Chondrocyte (in vitro differentiated cells): ENCODE measurements around the gene KCNQ1OT1. TPM values are rescaled to one million over a fixed set of nuclear protein-coding genes. Genes with fewer than 3 reads are reported as not detected.
A peak's percentile ranks its signal among the peaks of the same experiment; 100 is the strongest.

Experiments used
- DNase-seq: peaks from one replicate; pipeline ENCODE4 v3.0.0; 2021; ENCODE audit warnings: mixed read lengths, low spot score
- H3K27ac Mint-ChIP-seq: one replicate; pipeline ENCODE4 v1.8.0; 2021; ENCODE audit warnings: mild to moderate bottlenecking, moderate library complexity, mixed read lengths; ENCODE audit not compliant: unreplicated experiment
- H3K27me3 Mint-ChIP-seq: 2 replicates; pipeline ENCODE4 v1.8.0; 2021; ENCODE audit warnings: low read depth, mixed read lengths
- H3K36me3 Mint-ChIP-seq: 2 replicates; pipeline ENCODE4 v1.8.0; 2021; ENCODE audit warnings: low read depth, mixed read lengths
- H3K4me1 Mint-ChIP-seq: 2 replicates; pipeline ENCODE4 v1.8.0; 2021; ENCODE audit warnings: low read depth, mild to moderate bottlenecking, mixed read lengths
- H3K4me3 Mint-ChIP-seq: one replicate; pipeline ENCODE4 v1.8.0; 2021; ENCODE audit warnings: mild to moderate bottlenecking, moderate library complexity, mixed read lengths; ENCODE audit not compliant: unreplicated experiment
- H3K9me3 Mint-ChIP-seq: 2 replicates; pipeline ENCODE4 v1.8.0; 2021; ENCODE audit warnings: low read depth, mixed read lengths
- total RNA-seq: library from RNA; stranded (reverse); gene quantifications from 3 replicates; pipeline ENCODE4 v1.2.1, GENCODE V29; 2021
- TF ChIP-seq, protein P1 (sequence below): fragments of 200-600 bp; sonication (generic); IDR thresholded peaks from 2 replicates; pipeline ENCODE4 v1.5.0; 2021; ENCODE audit warnings: antibody characterized with exemption, mild to moderate bottlenecking, moderate library complexity

The KCNQ1OT1 gene
- total RNA-seq, 1 donor from 2014 or later = 2.5 TPM

GRCh38 chr11:2561696-2562581, 137.9 kb downstream of the KCNQ1OT1 start:
- Mint-ChIP-seq H3K36me3 (peaks cover 2% of the 10 kb centered on the region), H3K4me1 (no peaks in the 10 kb centered on the region), H3K27me3 (peaks cover 3% of the 10 kb centered on the region), H3K27ac (no peak overlapping the region), H3K9me3 (peaks cover 2% of the 10 kb centered on the region), H3K4me3 (no peak overlapping the region)
- DNase-seq = peak; percentile 63
- TF ChIP-seq, protein P1, sequence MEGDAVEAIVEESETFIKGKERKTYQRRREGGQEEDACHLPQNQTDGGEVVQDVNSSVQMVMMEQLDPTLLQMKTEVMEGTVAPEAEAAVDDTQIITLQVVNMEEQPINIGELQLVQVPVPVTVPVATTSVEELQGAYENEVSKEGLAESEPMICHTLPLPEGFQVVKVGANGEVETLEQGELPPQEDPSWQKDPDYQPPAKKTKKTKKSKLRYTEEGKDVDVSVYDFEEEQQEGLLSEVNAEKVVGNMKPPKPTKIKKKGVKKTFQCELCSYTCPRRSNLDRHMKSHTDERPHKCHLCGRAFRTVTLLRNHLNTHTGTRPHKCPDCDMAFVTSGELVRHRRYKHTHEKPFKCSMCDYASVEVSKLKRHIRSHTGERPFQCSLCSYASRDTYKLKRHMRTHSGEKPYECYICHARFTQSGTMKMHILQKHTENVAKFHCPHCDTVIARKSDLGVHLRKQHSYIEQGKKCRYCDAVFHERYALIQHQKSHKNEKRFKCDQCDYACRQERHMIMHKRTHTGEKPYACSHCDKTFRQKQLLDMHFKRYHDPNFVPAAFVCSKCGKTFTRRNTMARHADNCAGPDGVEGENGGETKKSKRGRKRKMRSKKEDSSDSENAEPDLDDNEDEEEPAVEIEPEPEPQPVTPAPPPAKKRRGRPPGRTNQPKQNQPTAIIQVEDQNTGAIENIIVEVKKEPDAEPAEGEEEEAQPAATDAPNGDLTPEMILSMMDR = no peak

DNA sequence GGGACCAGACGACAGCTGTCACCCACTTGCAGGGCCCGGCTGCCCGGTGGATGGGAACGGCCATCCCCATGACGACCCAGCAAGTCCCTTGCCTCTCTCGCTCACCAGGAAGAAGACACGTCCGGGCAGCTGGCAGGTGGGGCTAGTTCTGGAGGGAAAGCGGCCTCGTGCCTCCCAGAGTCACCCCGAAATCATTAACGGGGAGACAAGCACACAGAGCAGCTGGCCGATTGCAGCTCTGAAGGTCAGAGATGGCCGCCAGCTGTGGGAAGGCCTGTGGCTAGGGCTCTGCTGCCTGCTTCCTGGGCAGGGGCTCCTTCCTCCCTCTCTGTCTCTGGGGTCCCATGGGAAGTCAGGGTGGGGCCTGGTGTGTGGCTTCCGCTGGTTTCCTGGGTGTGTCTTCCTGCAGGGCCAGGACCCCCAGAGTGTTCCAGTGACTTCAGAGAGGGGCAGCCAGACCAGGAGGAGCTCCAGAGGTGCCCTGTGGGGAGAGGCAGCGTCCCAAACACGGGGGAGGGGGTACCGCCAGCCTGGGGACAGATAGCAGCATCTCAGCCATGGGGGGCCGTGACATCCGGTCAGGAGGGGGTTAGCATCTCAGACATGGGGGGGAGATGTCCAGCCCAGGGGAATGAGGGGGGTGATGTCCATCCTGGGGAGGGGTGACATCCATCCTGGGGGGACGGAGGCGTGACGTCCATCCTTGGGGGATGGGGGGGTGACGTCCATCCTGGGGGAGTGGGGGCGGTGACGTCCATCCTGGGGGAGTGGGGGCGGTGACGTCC, 140.1 kb downstream of the KCNQ1OT1 start:
- no peak overlapping the region for H3K27ac Mint-ChIP-seq
- peak; percentile 87 for DNase-seq
- H3K27me3 Mint-ChIP-seq = peaks cover 3% of the 10 kb centered on the region

DNA sequence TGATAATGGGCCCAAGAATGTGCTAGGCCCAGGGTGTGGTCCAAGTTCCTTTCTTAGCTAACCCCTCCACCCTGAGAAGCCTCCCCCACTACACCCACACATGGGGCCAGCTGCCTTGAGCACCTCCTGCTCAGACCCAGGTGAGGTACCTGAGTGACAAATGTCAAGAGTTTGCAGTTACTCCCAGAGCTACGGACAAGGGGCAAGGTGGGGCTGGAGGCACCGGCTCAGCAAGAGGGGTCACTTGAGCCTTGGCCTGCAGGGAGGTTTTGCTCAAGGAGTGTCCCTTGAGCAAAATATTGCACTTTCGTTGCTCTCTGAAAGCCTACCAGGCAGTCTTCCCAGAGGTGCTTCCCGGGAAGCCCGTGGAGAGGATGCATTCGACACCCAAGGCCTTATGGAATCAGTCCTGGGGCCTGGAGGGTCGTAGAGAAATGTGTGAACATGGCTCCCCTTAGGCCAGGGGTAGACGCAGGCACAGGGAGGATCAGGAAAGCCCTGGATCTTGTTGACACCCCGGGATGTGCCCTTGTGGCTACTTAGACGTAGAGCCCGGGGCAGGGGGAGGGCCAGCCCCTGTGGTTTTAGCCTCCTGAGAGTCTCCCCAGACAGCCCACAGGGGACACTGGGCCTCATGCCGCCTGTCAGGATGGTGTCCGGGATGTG, 140.8 kb downstream of the KCNQ1OT1 start:
- TF ChIP-seq, protein P1 = no peak
- Mint-ChIP-seq H3K27me3 (peaks cover 3% of the 10 kb centered on the region), H3K4me3 (no peak overlapping the region), H3K4me1 (peaks cover 10% of the 10 kb centered on the region), H3K9me3 (peaks cover 3% of the 10 kb centered on the region), H3K36me3 (peaks cover 2% of the 10 kb centered on the region), H3K27ac (no peak overlapping the region)
- DNase-seq = peak; percentile 42

More for the DNA sequence above, 140.1 kb downstream of the KCNQ1OT1 start:
- Mint-ChIP-seq H3K9me3 (peaks cover 3% of the 10 kb centered on the region), H3K4me1 (peaks cover 4% of the 10 kb centered on the region), H3K36me3 (peaks cover 2% of the 10 kb centered on the region), H3K4me3 (no peak overlapping the region)
- TF ChIP-seq, protein P1 = no peak

GRCh38 chr11:2558397-2558796, 141.4 kb downstream of the KCNQ1OT1 start:
- Mint-ChIP-seq H3K9me3 (peaks cover 3% of the 10 kb centered on the region), H3K27me3 (peaks cover 3% of the 10 kb centered on the region), H3K4me1 (peaks cover 10% of the 10 kb centered on the region), H3K27ac (no peak overlapping the region), H3K4me3 (no peak overlapping the region), H3K36me3 (peaks cover 2% of the 10 kb centered on the region)
- TF ChIP-seq, protein P1 = no peak
- DNase-seq = peak; percentile 66

Other genes with a start within 250 kb of the KCNQ1OT1 start
- gene CDKN1C, start 185.8 kb upstream of the KCNQ1OT1 start, total RNA-seq = 5.4 to 15.7 TPM (median 14.6 TPM) in 3 replicates
- 63.9 to 69.0 TPM (median 64.4 TPM) in 3 replicates for gene PHLDA2, start 229.4 kb upstream of the KCNQ1OT1 start, total RNA-seq